HG03439 (cell line): ENCODE data around the gene HPGD.
A peak's percentile ranks its signal among the peaks of the same experiment; 100 is the strongest.
"Not testable (repeated sequence)": the region's sequence is repeated elsewhere in the genome, so short reads cannot be mapped to it uniquely, and the experiment has no call there.

Source experiments
- ATAC-seq: cut with Tn5 transposase; IDR thresholded peaks from one replicate; pipeline ENCODE4 v1.9.1; 2021; ENCODE audit warnings: mild to moderate bottlenecking, moderate library complexity; ENCODE audit not compliant: unreplicated experiment

The HPGD gene

DNA sequence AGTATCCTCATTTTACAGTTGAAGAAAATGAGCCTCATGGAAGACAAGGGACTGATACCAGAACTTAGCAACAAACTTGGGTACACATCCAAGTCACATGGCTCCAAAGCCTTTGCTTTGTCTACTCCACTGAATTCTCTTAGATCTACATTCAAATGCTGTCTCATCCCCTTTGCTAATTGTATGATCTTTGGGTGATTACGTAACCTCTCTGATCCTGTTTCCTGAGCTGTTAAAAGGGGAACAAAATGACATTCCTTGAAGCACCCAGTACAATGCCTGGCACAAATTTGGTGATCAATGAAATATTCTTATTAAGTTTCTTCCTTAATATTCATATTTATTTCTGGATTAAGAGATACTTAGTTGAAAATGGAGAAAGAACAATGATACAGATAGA, 5.9 kb upstream of the HPGD start:
- ATAC-seq, result no peak

DNA sequence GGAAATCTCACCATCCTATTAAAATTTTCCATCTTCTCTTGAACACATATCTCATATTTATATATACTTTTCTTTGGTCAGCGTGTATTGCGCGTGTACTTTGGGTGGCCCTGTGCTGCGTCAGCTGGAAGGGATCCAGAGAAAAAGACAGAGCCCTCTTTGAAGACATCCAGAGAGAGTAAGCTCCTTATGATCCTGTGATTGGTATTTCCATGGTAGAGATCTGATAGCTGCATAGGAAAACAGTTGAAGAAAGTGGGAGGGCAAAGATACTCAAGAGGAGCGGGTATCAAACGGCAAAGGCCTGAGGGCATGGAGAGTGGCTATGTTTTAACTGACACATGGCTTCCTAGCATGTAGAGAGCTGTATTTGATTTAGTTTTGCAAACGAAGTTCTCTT, 4.4 kb upstream of the HPGD start:
- ATAC-seq, result no peak

DNA sequence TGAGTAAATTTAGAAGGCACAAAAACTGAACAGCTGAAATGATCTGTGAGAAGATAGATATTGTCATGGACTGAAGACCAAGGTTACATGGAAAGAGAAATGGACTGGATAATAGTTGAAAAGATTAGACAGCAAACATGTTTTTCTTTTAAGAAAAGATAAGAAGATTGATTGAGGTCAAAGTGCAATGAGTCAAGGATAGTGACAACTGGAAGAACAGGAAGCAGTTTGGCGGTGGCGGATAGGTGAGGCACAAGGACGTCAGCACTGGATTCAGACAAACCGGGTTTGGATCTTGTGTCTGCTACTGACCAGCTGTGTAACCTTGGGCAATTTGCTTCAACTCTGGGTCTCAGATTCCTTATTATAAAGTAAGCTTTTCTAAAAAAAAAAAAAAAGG, 2.0 kb upstream of the HPGD start:
- ATAC-seq, result no peak

DNA sequence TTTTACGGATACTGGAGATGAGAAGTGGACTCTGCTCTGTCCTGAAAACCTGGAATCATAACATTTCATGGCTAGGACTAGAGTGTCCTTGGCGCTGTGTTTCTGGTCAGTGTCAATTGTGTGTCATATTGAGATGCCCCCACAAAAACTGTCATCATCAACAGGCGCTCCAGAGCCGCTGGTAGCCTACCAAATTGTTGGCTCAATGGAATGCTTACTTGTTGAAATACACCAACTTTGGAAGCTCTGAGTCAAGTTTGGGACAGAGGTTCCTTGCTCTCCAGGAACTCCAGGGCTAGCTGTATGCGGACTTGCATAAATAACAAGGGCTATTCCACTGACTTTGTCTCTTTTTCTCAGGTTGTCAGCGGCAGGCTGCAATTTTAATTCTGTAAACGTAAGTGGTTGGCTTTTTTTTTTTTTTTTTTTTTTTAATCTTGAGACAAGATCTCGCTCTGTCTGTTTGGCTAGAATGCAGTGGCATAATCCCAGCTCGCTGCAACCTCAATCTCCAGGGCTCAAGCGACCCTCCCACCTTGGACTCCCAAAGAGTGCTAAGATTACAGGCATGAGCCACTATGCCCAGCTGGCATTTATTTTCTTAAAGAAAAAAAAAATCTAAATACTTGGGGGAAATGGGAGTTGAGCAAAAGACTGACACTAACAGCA, 871 bp upstream of the HPGD start:
- no peak for ATAC-seq

DNA sequence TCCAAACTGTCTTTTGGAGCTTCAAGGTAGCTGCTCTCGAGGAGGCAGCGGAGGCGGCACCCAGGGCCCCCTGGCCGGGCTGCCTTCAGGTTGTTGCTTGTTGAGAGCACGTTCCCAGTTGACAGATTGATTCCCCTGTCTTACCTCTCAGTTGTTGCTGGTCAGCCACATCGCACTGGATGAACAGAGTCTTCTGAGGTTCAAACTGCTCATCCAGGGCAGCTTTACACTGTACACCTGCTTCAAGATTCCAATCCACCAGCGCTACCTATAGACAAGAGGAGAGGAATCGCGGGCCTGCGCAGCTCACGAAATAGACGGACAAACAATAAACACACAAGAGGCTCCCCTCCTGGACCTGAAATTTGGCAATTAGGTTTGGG, 497 bp downstream of the HPGD start:
- ATAC-seq, result peak; percentile 33

DNA sequence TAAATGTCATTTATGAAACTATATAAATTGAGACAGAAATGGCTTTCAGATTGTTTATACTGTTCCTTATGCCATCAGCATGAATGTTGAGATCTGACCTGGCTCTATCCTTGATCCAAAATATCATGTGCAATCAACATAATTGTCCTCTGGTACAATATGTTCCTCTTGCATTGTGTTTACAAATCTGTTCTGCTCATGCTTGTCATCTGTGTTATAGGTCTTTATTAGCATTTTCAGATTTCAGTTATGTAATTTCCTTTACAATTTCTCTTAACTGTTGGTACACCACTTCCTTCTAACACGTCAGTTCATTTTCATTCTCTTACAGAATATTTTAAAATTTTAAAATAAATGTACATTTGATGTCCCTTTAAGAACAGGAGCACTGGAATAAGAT, 1.6 kb downstream of the HPGD start:
- no peak for ATAC-seq

DNA sequence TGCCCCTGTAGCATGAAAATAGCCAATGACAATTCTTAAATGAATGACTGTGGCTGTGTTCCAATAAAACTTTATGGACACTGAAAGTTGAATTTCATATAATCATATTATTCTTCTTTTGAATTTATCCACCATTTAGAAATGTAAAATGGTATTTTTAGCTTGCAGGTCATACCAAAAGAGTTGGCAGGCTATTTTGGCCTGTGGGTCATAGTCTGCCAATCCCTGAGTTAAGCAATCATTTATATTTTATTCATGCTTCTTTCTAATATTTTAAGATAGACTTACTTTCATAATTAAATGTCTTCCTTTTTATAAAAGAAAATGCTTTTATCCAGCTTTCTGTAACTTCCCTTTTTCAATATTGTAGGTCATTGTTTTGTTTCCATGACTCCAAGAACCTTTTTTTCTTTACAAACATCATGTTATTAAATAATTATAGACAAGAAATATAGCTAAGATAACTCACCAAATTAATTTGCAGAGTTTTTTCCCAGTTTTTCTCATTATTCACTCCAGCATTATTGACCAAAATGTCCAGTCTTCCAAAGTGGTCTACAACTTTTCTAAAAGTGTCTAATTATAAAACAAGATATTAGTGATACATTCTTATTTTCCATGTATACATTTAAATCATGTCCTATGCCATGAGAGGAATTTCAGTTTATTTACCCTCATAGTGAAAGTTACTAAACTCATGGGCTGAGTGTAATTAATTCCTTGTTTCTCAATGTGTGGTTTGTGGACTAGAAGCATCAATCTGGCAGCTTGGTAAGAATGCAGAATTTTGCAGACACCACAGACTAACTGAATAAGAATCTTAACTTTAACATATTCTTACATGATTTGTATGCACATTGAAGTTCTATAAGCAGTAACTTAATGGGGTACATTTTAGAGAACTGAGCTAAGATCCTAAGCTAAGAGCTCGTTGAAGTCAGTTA, 4.5 kb downstream of the HPGD start:
- no peak for ATAC-seq

DNA sequence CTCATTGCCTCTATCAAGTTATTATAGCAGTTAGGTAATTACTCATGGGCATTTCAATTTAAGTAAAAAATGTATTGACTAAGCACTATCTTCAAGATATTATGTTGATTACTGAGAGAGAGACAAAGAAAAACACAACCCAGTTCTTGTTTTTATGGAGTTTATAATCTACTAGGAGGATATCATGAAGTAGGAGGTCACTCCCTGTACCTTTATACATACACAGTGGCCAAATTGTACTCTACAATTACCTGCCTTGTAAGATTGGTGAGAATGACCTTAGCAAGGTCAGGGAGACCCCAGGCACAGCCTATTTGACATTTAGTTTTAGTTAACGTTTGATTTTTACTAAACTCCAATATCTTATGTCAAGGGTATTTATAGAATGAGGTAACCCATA, 5.5 kb downstream of the HPGD start:
- no peak for ATAC-seq

DNA sequence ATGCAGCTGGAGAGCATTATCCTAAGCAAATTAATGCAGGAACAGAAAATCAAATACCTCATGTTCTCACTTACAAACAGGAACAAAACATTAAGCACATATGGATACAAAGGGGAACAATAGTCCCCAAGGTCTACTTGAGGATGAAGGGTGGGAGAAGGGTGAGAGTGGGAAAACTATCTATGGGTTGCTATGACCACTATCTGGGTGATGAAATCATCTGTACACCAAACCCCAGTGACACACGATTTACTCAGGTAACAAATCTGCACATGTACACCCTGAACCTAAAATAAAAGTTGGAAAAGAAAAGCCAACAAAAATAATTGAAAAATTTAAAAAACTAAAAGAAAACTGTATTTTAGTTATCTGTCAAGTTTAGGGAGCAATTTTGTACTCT, 5.9 kb downstream of the HPGD start:
- ATAC-seq, result no peak

DNA sequence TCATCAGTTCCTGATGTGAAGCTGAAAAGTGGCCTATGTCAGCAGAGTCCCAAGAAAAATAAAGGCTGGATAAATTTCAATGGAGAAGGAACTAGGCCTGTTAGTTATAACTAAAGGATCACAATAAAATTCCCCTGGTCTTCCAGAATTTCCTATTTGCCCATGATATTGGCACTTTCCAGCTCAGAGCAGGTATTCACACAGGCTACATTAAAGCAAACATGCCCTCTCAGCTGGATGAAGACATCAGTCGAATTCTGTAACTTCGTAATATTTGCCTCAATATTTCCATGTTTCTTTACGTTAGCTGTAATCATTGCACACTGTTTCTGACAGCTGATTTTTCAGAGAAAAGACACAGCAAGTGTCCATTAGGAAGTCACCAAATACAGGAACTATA, 9.5 kb downstream of the HPGD start:
- ATAC-seq, result no peak

DNA sequence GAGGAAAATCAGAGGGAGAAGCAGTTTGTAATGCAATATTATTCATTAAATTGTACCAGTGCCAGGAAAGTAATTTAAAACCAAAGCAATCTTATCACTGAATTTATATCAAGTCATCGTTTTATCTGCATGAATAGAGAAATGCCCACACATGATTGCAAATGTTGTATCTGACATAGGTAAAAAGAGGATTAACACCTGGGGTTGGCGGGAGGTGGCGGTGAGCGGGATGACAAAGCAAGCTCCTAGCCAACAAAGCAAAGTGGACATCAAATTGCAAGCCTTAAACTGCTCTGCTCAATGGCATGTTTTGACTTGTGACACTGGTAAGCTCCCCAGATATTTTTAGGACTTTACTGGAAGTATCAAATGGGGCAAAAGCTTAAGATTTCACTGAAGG, 16.4 kb downstream of the HPGD start:
- no peak for ATAC-seq

DNA sequence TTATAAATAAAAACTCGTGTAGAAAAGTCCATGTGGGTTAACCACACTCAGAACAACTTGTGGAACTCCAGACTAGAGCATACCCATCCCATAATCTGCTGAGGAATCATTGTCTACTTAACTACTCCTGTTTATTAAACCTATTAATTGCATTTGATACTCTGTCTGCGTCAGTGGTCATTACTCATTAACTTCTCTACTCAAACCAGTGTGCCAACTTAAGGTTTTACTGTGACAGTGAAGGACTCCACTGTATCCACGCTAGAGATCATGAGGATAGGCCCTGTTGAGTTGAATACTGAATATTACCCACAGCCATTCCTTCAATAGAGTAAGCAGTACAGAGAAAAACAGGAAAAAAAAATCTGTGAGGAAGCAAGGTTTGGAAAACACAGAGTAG, 17.3 kb downstream of the HPGD start:
- ATAC-seq, result no peak

DNA sequence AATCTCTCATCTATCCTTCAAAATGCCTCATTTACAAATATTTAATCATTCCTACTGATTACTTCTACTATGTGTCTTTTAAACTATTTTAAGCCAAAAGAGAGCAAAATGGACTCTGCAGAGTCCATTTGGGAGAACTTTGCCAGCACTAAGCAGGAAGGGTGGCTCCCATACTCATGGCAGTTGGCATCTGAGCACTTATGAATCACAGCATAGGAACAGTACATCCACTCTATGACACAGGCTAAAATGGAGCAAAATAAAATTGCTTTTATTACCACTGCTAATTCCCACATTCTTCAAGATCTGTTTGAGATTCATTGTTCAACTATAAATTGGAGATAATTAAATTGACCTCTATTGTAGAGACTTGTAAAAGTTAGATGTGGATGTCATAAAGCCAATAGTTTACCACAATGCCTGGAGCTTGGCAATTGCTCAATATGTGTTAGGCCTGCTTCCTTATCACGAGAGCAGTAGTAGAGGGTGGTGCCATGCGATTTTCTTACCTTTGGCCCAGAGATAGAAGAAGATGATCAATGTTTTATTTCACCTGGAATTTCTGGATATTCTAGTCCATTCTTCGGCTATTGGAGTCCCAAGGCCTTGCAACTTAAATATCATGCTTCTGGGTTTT, 19.1 kb downstream of the HPGD start:
- ATAC-seq, result no peak

DNA sequence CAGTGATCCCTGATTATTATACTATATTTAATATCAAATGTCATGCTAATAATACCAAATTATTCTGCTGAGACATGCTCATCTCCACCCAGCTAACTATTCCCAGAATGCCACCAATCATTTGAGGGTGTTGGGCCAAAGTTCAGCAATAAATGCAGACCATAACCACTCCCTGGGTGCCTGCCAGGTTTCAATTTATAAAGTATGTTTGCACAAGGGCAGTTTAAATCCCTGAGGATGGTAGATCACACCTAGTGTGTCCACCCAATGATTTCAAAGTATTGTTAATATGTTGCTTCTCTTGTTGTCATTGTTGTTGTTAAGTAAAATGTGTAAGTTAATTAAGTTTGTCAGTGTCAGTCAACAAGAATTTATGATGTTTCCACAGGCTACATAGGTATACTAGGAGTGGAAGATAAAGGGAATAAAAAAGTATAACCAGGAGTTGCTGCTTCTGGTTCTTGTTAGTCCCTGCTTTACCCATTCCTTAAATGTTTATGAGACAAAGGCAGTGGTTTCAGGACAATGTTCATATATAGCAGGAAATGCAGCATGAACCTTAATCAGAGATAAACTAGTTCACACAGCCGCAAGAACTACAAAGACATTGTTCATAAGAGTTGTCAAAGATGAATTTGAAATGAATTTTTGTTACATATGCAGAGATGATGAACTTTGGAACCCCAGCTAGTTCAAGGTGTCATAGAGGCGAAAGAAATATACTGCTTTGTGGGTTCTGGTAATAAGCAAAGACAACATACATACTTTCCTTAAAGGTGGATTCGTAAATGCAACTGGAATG, 25.5 kb downstream of the HPGD start:
- no peak for ATAC-seq

DNA sequence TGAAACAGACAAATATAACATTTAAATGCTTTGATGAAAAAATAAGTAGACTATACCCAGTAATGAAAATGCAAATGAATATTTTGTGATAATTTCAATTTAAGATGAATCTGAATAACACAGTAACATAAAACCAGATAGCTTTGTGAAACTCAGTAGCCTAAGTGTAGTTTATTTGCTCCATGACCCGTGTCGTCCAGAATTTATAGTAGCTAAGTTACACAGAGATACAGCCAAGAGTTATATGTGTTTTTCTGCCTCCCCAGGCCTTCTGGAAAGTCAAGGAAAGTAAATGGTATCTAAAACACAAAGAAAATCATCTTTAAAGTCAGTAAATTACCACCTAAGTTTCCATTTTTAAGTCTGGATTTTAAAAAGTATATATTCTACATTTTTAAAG, 26.7 kb downstream of the HPGD start:
- ATAC-seq, result no peak

DNA sequence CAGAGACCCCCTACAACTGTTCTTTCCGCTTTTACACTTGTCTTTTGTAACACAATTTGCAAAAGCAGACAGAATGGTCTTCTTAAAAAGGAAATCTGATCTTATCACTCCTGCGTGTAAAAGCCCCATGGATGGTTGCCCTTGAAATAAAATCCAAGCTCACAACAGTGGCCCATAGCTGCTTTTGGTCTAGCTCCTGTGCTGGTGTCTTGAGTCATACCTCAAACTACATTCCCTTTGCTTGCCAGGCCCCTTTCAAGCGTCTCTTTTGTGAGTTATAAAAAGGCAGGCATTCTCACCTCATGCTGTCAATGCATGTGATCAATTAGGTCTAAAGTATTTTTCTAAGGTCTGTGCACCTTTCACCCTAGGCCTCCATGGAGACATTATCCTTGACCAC, 27.6 kb downstream of the HPGD start:
- no peak for ATAC-seq

DNA sequence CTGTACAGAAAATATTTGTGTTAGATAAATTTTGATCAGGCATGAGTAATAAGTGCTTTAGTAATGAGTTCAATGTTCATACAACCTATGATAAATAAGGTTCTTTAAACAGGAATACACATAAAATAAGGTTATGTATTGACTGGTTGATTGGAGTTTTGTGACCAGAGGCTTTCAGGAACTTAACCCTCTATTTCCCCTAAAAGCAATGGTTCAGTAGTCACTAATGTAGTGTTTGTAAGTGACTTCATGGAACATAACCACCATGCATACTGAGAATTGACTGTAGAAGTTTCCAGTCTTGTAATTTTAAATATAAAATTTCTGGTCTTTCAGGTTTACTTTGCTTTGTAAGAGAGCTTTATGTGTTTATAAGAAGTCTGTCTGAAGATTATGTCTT, 28.1 kb downstream of the HPGD start:
- no peak for ATAC-seq

DNA sequence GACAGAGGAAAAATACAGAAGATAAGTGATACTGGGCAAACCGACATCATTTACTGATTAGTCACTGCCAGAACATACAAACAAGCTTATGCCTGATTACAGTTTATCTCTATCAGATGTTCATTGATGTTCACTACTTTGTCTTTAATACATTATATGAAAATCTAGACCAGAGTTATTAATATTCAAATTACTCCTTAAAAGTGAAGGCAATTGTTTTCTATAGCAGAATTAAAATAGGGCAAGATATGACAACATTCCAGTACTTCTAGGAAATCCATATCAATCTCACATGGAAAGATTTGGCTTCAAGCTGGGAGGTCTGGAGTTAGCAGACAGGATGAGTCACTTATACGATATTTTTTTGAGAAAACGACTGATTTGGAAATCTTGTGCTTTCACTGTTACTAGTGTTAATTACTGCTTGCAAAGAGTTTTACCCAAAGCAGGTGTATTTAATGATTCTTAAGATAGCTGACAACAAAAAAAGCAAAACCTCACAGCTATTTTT, 31.8 kb downstream of the HPGD start:
- no peak for ATAC-seq

DNA sequence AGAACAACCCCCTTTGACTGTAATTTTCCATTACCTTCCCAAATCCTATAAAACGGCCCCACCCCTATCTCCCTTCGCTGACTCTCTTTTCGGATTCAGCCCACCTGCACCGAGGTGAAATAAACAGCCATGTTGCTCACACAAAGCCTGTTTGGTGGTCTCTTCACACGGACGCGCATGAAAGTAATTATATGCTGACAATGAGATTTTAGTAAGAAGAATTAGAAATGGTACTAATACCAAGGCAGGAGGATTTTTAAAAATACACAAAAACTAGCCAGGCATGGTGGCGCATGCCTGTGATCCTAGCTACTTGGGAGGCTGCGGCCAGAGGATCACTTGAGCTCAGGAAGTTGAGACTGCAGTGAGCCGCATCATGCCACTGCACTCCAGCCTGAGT, 33.9 kb downstream of the HPGD start:
- not testable (repeated sequence) for ATAC-seq

DNA sequence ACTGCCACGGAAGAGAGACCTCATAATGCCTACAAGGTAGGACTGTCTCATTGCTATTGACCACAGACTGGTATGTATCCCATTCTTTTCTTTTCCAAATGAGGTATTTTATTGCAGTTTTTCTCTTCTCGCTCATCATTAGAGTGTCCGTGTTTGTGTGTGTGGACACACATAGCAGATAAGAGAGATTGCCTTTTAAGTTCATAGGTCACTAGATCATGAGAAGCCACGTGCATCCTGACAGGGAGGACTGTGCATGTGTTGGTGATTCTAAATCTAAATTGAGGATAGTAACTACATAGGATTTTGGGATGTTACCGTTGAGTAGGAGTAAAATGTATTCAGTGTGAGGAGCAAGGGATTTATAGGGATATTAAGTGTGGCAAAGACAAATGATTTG, 37.3 kb downstream of the HPGD start:
- no peak for ATAC-seq

DNA sequence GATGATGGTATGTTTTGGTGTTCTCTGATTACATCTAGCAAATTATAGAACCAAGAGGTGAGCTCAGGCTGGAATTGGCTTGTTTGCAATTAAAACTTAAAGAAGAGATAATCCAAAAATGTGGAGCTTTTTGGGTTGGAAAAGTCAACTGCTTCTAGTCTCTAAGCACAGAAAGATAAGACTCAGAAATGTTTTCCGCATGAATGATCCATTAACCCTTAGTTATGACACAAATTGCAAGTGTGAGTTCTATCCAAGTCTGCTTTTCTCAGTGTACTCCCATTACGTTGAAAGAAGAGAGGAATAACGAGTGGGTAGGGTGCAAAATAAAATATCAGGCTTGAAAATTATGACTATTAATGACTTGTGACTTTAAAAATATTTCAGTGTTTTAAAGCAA, 38.5 kb downstream of the HPGD start:
- no peak for ATAC-seq
